HEK293 (cell line): ENCODE measurements around the gene SUSD6.

Experiments
- CTCF ChIA-PET: fragments of 350-600 bp; formaldehyde crosslinking; extraction: SDS; loops from one replicate; lab custom pipeline; 2021; ENCODE audit warnings: antibody characterized with exemption; lab: Yijun Ruan, JAX
- POLR2A ChIA-PET: fragments of 300-600 bp; formaldehyde crosslinking; extraction: SDS; loops from one replicate; lab custom pipeline; 2020; ENCODE audit warnings: antibody characterized with exemption, inconsistent platforms; lab: Yijun Ruan, JAX
- H3K27ac ChIP-seq: fragments of 200-500 bp; sonication (Bioruptor generic); 2 replicates; pipeline ENCODE4 v1.5.1; 2014; ENCODE audit warnings: low read depth, low read length, control low read depth, inconsistent platforms; ENCODE audit errors: extremely low read depth
- H3K36me3 ChIP-seq, 2 experiments: fragments of 200-500 bp in 1 of 2; sonication (Bioruptor generic) in 1 of 2; 1 replicate in 1 of 2; 2 replicates in 1 of 2; pipeline ENCODE4 v1.5.1; 2014 to 2017; ENCODE audit warnings: inconsistent platforms in 2 of 2, low read length in 2 of 2; ENCODE audit not compliant: control insufficient read depth in 2 of 2, insufficient read depth in 1 of 2
- H3K4me1 ChIP-seq: fragments of 200-500 bp; sonication (Bioruptor generic); 2 replicates; pipeline ENCODE4 v1.5.1; 2014; ENCODE audit warnings: mild to moderate bottlenecking, low read length, inconsistent platforms; ENCODE audit not compliant: control insufficient read depth, insufficient read depth
- H3K4me3 ChIP-seq: 2 replicates; pipeline ENCODE4 v1.5.1; 2011; ENCODE audit warnings: low read depth, mild to moderate bottlenecking, control low read depth, low read length, moderate library complexity
- H3K9me3 ChIP-seq: fragments of 200-500 bp; sonication (Bioruptor generic); 2 replicates; pipeline ENCODE4 v1.5.1; 2014; ENCODE audit warnings: low read depth, low read length, inconsistent platforms; ENCODE audit not compliant: control insufficient read depth, insufficient read depth
- HOXA7 ChIP-seq: sonication (generic); formaldehyde crosslinking; IDR thresholded peaks from 2 replicates; pipeline ENCODE4 v1.8.1; 2022; ENCODE audit warnings: missing genetic modification reagents, borderline replicate concordance
- KLF9 ChIP-seq: fragments of 450-650 bp; formaldehyde crosslinking; IDR thresholded peaks from 2 replicates; pipeline ENCODE4 v1.5.1; 2016; ENCODE audit warnings: missing biosample characterization, missing genetic modification characterization, low read depth
- MEIS1 ChIP-seq: sonication (generic); formaldehyde crosslinking; IDR thresholded peaks from 2 replicates; pipeline ENCODE4 v1.8.1; 2022; ENCODE audit warnings: missing genetic modification reagents, mild to moderate bottlenecking, borderline replicate concordance
- MYNN ChIP-seq: fragments of 450-650 bp; formaldehyde crosslinking; IDR thresholded peaks from 2 replicates; pipeline ENCODE4 v1.5.1; 2016; ENCODE audit warnings: missing biosample characterization, missing genetic modification characterization, borderline replicate concordance
- ZBTB48 ChIP-seq: fragments of 450-650 bp; formaldehyde crosslinking; IDR thresholded peaks from 2 replicates; pipeline ENCODE4 v1.5.1; 2016; ENCODE audit warnings: missing biosample characterization, missing genetic modification characterization
- ZFP3 ChIP-seq: fragments of 450-650 bp; formaldehyde crosslinking; IDR thresholded peaks from 2 replicates; pipeline ENCODE4 v1.5.1; 2016; ENCODE audit warnings: low read depth, missing biosample characterization, missing genetic modification characterization
- ZNF221 ChIP-seq: fragments of 450-650 bp; formaldehyde crosslinking; IDR thresholded peaks from 2 replicates; pipeline ENCODE4 v1.5.1; 2017; ENCODE audit warnings: missing biosample characterization, missing genetic modification characterization, borderline replicate concordance
- ZNF302 ChIP-seq: fragments of 450-650 bp; formaldehyde crosslinking; IDR thresholded peaks from 2 replicates; pipeline ENCODE4 v1.5.1; 2016; ENCODE audit warnings: missing biosample characterization, missing genetic modification characterization, low read depth
- ZNF341 ChIP-seq: fragments of 450-650 bp; formaldehyde crosslinking; IDR thresholded peaks from 2 replicates; pipeline ENCODE4; 2016; ENCODE audit warnings: low read depth, missing biosample characterization, missing genetic modification characterization
- ZNF394 ChIP-seq: fragments of 450-650 bp; formaldehyde crosslinking; IDR thresholded peaks from 2 replicates; pipeline ENCODE4 v1.5.1; 2016; ENCODE audit warnings: missing biosample characterization, missing genetic modification characterization, mild to moderate bottlenecking, moderate library complexity, borderline replicate concordance
- ZNF624 ChIP-seq: fragments of 450-650 bp; formaldehyde crosslinking; IDR thresholded peaks from 2 replicates; pipeline ENCODE4 v1.5.1; 2017; ENCODE audit warnings: missing biosample characterization, missing genetic modification characterization
- ZNF670 ChIP-seq: fragments of 450-650 bp; formaldehyde crosslinking; IDR thresholded peaks from 2 replicates; pipeline ENCODE4 v1.5.1; 2016; ENCODE audit warnings: missing biosample characterization, missing genetic modification characterization, low read depth
- ZNF707 ChIP-seq: fragments of 450-650 bp; formaldehyde crosslinking; IDR thresholded peaks from 2 replicates; pipeline ENCODE4 v1.5.1; 2016; ENCODE audit warnings: missing biosample characterization, missing genetic modification characterization
- ZNF747 ChIP-seq: fragments of 450-650 bp; formaldehyde crosslinking; IDR thresholded peaks from 2 replicates; pipeline ENCODE4 v1.5.1; 2016; ENCODE audit warnings: missing biosample characterization, missing genetic modification characterization
- ZNF768 ChIP-seq: fragments of 450-650 bp; formaldehyde crosslinking; IDR thresholded peaks from 2 replicates; pipeline ENCODE4 v1.5.1; 2018; ENCODE audit warnings: missing biosample characterization, mild to moderate bottlenecking, missing genetic modification characterization
- ZNF791 ChIP-seq: fragments of 450-650 bp; formaldehyde crosslinking; IDR thresholded peaks from 2 replicates; pipeline ENCODE4 v1.5.1; 2016; ENCODE audit warnings: missing biosample characterization, missing genetic modification characterization
- ZNF792 ChIP-seq: fragments of 450-650 bp; formaldehyde crosslinking; IDR thresholded peaks from 2 replicates; pipeline ENCODE4 v1.5.1; 2016; ENCODE audit warnings: missing biosample characterization, missing genetic modification characterization
- TF ChIP-seq, protein P1 (sequence below): fragments of 450-650 bp; formaldehyde crosslinking; IDR thresholded peaks from 2 replicates; pipeline ENCODE4 v1.5.1; 2017; ENCODE audit warnings: missing biosample characterization, missing genetic modification characterization
- TF ChIP-seq, protein P2 (sequence below): fragments of 450-650 bp; formaldehyde crosslinking; IDR thresholded peaks from 2 replicates; pipeline ENCODE4 v1.5.1; 2016; ENCODE audit warnings: missing biosample characterization, missing genetic modification characterization
- TF ChIP-seq, protein P3 (sequence below): fragments of 450-650 bp; formaldehyde crosslinking; IDR thresholded peaks from 2 replicates; pipeline ENCODE4 v1.5.1; 2017; ENCODE audit warnings: missing biosample characterization, missing genetic modification characterization
- TF ChIP-seq, protein P4 (sequence below): fragments of 450-650 bp; formaldehyde crosslinking; conservative IDR thresholded peaks from 2 replicates; pipeline ENCODE4 v1.5.1; 2016; ENCODE audit warnings: low read depth, missing biosample characterization, missing genetic modification characterization

SUSD6 gene

DNA sequence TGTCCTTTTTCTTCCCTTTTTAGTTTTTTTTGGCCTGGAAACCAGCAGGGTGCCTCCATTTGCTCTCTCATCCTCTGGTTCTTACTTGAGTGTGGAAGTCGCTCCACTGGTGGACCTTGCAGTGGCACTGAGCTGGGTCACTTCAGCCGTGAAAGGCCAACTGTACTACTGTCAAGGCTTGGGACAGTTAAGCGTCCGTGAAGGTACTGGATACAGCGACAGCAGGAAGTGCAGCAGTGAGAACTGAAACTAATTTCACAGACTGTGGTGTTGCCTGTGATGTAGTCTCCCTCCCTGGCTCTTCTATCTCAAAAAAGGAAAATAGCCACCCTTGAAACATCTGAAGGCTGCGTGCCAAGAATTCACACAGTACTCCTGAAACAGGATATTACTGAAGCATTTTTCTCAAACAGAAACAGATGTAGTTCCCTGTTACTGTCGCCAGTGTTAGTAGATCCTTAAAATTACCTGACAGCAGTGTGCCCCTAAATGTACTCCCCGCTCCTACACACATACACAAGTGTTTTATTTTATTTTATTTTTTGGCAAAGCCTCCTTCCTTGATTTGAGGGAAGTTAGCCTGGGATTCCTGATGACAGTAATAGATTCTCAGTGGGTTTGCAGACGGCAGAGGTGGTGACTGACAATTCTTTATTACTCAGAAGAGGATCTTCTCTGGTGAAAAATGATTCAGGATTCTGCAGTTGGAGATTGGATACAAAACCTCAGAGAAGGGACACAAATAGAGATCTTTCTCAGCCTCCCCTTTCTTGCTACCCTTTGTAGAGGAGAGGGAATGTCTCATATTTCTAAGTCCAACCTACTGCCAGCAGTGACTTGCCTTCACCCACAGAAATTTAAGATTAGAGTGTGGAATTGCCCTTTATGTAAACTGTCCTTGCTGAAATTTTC is 4.4 kb downstream of the SUSD6 start:
- 0 out of 2 replicates have a peak overlapping the region, but pooled peaks have one; percentile 28 for H3K27ac ChIP-seq
- no peak overlapping the region for H3K4me3 ChIP-seq
- no peaks in the 10 kb centered on the region for H3K36me3 ChIP-seq
- TF ChIP-seq, protein P1, sequence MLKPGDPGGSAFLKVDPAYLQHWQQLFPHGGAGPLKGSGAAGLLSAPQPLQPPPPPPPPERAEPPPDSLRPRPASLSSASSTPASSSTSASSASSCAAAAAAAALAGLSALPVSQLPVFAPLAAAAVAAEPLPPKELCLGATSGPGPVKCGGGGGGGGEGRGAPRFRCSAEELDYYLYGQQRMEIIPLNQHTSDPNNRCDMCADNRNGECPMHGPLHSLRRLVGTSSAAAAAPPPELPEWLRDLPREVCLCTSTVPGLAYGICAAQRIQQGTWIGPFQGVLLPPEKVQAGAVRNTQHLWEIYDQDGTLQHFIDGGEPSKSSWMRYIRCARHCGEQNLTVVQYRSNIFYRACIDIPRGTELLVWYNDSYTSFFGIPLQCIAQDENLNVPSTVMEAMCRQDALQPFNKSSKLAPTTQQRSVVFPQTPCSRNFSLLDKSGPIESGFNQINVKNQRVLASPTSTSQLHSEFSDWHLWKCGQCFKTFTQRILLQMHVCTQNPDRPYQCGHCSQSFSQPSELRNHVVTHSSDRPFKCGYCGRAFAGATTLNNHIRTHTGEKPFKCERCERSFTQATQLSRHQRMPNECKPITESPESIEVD, result no peak
- TF ChIP-seq ZNF792 (tag by site-specific recombination) (no peak), ZNF302 (tag by site-specific recombination) (no peak), ZFP3 (tag by site-specific recombination) (no peak), MYNN (tag by site-specific recombination) (no peak), ZNF747 (tag by site-specific recombination) (no peak), ZNF670 (tag by site-specific recombination) (no peak), ZBTB48 (tag by site-specific recombination) (peak; percentile 29; the same call in 1 of the 2 replicates), ZNF791 (no peak), ZNF341 (peak; percentile 72), ZNF768 (tag by site-specific recombination) (no peak), ZNF624 (tag by site-specific recombination) (no peak), KLF9 (tag by site-specific recombination) (no peak), MEIS1 (CRISPR knock-in tag) (no peak), ZNF221 (tag by site-specific recombination) (no peak), HOXA7 (CRISPR knock-in tag) (no peak), ZNF394 (tag by site-specific recombination) (no peak), ZNF707 (tag by site-specific recombination) (no peak)
- TF ChIP-seq, protein P2, sequence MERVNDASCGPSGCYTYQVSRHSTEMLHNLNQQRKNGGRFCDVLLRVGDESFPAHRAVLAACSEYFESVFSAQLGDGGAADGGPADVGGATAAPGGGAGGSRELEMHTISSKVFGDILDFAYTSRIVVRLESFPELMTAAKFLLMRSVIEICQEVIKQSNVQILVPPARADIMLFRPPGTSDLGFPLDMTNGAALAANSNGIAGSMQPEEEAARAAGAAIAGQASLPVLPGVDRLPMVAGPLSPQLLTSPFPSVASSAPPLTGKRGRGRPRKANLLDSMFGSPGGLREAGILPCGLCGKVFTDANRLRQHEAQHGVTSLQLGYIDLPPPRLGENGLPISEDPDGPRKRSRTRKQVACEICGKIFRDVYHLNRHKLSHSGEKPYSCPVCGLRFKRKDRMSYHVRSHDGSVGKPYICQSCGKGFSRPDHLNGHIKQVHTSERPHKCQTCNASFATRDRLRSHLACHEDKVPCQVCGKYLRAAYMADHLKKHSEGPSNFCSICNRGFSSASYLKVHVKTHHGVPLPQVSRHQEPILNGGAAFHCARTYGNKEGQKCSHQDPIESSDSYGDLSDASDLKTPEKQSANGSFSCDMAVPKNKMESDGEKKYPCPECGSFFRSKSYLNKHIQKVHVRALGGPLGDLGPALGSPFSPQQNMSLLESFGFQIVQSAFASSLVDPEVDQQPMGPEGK, result no peak
- TF ChIP-seq, protein P3, sequence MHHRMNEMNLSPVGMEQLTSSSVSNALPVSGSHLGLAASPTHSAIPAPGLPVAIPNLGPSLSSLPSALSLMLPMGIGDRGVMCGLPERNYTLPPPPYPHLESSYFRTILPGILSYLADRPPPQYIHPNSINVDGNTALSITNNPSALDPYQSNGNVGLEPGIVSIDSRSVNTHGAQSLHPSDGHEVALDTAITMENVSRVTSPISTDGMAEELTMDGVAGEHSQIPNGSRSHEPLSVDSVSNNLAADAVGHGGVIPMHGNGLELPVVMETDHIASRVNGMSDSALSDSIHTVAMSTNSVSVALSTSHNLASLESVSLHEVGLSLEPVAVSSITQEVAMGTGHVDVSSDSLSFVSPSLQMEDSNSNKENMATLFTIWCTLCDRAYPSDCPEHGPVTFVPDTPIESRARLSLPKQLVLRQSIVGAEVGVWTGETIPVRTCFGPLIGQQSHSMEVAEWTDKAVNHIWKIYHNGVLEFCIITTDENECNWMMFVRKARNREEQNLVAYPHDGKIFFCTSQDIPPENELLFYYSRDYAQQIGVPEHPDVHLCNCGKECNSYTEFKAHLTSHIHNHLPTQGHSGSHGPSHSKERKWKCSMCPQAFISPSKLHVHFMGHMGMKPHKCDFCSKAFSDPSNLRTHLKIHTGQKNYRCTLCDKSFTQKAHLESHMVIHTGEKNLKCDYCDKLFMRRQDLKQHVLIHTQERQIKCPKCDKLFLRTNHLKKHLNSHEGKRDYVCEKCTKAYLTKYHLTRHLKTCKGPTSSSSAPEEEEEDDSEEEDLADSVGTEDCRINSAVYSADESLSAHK, result peak; percentile 89
- TF ChIP-seq, protein P4, sequence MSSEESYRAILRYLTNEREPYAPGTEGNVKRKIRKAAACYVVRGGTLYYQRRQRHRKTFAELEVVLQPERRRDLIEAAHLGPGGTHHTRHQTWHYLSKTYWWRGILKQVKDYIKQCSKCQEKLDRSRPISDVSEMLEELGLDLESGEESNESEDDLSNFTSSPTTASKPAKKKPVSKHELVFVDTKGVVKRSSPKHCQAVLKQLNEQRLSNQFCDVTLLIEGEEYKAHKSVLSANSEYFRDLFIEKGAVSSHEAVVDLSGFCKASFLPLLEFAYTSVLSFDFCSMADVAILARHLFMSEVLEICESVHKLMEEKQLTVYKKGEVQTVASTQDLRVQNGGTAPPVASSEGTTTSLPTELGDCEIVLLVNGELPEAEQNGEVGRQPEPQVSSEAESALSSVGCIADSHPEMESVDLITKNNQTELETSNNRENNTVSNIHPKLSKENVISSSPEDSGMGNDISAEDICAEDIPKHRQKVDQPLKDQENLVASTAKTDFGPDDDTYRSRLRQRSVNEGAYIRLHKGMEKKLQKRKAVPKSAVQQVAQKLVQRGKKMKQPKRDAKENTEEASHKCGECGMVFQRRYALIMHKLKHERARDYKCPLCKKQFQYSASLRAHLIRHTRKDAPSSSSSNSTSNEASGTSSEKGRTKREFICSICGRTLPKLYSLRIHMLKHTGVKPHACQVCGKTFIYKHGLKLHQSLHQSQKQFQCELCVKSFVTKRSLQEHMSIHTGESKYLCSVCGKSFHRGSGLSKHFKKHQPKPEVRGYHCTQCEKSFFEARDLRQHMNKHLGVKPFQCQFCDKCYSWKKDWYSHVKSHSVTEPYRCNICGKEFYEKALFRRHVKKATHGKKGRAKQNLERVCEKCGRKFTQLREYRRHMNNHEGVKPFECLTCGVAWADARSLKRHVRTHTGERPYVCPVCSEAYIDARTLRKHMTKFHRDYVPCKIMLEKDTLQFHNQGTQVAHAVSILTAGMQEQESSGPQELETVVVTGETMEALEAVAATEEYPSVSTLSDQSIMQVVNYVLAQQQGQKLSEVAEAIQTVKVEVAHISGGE (tag by site-specific recombination), result peak; percentile 56; the same call in 1 of the 2 replicates
- H3K4me1 ChIP-seq, result peaks cover 25% of the 10 kb centered on the region
- H3K9me3 ChIP-seq, result no peaks in the 10 kb centered on the region
- CTCF ChIA-PET, result interaction anchor here (0.6 to 0.8 kb wide), 2 partner anchors 29 to 152 kb away, joined by 3 read pairs; no protein-coding TSS in a partner anchor
- POLR2A ChIA-PET, result interaction anchor here (1.2 kb wide), 1 partner anchor 151 kb away, joined by 3 read pairs; the partner anchor contains the start of gene SRSF5
